ENCODE measurements around the gene PAM.

DNA sequence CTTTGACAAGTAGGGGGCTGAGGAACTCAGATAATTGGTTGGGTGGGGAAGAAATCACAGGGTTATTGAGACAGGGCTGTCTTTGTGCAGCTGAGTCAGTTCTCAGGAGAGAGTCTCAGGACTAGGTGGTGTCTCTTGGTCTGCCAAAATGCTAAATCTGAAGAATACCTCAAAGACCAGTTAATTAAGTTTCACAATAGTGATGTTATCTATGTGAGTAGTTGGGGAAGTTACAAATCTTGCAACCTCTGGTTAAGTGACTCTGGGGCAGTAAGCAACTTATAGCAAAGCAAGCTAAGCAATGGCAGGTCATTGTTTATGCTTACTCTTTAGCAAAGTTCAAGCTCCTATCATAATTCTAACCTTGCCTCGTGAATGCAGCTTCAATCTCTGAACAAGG lies 311.2 kb downstream of the PAM start:
- TF ChIP-seq CTCF (IDR thresholded peaks at IDR 0.05) (no peak), POLR2A (IDR thresholded peaks at IDR 0.05) (no peak)

Measured in heart left ventricle (tissue), 13 donors.